Transverse colon (tissue), 4 donors: Measurements from ENCODE around the gene CD151. TPM values are rescaled to one million over a fixed set of nuclear protein-coding genes. Genes with fewer than 3 reads are reported as not detected.

Source experiments
- DNase-seq: peaks from one replicate; pipeline ENCODE4 v3.0.0-alpha.2; 2019
- H3K27ac ChIP-seq, 4 donors: fragments of 200-600 bp; sonication (generic); 2 replicates each; pipeline ENCODE4 v1.5.1; 2016 to 2018; ENCODE audit warnings: inconsistent platforms in 4 of 4
- H3K27me3 ChIP-seq: fragments of 200-600 bp; sonication (generic); 2 replicates; pipeline ENCODE4 v1.5.1; 2017; ENCODE audit warnings: inconsistent platforms
- H3K36me3 ChIP-seq, 4 donors: fragments of 200-600 bp; sonication (generic); 2 replicates each; pipeline ENCODE4 v1.5.1; 2017 to 2019; ENCODE audit warnings: inconsistent platforms in 4 of 4
- H3K4me1 ChIP-seq, 4 donors: fragments of 200-600 bp; sonication (generic); 2 replicates each; pipeline ENCODE4 v1.5.1; 2017 to 2020; ENCODE audit warnings: inconsistent platforms in 4 of 4
- H3K4me3 ChIP-seq, 4 donors: fragments of 200-600 bp; sonication (generic); 1 replicate in 1 of 4; 2 replicates in 3 of 4; pipeline versions ENCODE4 v1.5.1 to v1.6.1; 2017 to 2019; ENCODE audit warnings: inconsistent platforms in 4 of 4
- H3K9me3 ChIP-seq, 2 donors: fragments of 200-600 bp; sonication (generic); 2 replicates each; pipeline ENCODE4 v1.5.1; 2017 to 2019; ENCODE audit warnings: inconsistent platforms in 2 of 2
- EP300 ChIP-seq: sonication (generic); formaldehyde crosslinking; IDR thresholded peaks from one replicate; pipeline ENCODE4 v1.6.1; 2017; ENCODE audit warnings: antibody characterized with exemption, low read depth
- POLR2A ChIP-seq: fragments of 450-650 bp; IDR thresholded peaks from one replicate; pipeline ENCODE4 v1.6.1; 2016; ENCODE audit warnings: antibody characterized with exemption, mild to moderate bottlenecking, moderate library complexity
- POLR2AphosphoS5 ChIP-seq, 3 donors: sonication (generic); formaldehyde crosslinking; IDR thresholded peaks; one replicate each; pipeline ENCODE4 v1.6.1; 2016; ENCODE audit warnings: antibody characterized with exemption in 3 of 3
- WGBS, 2 donors: methylation state at CpG; one replicate each; pipeline ENCODE4 v1.1.5; 2018; ENCODE audit warnings: low coverage in 1 of 2; 5-methylcytosine and 5-hydroxymethylcytosine counted together
- in situ Hi-C, 4 donors: fragments of 200-750 bp; cut with MboI; loops; one replicate each; pipeline versions ENCODE4 v1.15.0 to v1.15.1; 2017; ENCODE audit warnings: low sequenced_read_pairs in 3 of 4, low pct_ligation_motif_present in 1 of 4, low pct_unique_long_range_greater_than_20kb in 1 of 4
- intact Hi-C: fragments of 100-400 bp; cut with DNase I; formaldehyde crosslinking; loops from one replicate; pipeline ENCODE4 v1.15.1; 2023; ENCODE audit warnings: low total_unique reads
- total RNA-seq, 4 donors: library from RNA; depleted of rRNA; stranded (reverse); fragments of >200 nt; gene quantifications; one replicate each; pipeline ENCODE4 v1.1.0, GENCODE V29; 2016
- TF ChIP-seq, protein P1 (sequence below), 5 experiments: fragments of 200-600 bp in 3 of 5; fragments of 450-650 bp in 2 of 5; sonication (generic) in 3 of 5; IDR thresholded peaks; 1 replicate in 2 of 5; 2 replicates in 3 of 5; pipeline ENCODE4 v1.5.1; 2016 to 2017; ENCODE audit warnings: antibody characterized with exemption in 5 of 5, inconsistent platforms in 3 of 5, mild to moderate bottlenecking in 2 of 5, moderate library complexity in 1 of 5

The CD151 gene
- total RNA-seq, 4 donors from 2014 or later = 252 to 650 (median 429) TPM

DNA sequence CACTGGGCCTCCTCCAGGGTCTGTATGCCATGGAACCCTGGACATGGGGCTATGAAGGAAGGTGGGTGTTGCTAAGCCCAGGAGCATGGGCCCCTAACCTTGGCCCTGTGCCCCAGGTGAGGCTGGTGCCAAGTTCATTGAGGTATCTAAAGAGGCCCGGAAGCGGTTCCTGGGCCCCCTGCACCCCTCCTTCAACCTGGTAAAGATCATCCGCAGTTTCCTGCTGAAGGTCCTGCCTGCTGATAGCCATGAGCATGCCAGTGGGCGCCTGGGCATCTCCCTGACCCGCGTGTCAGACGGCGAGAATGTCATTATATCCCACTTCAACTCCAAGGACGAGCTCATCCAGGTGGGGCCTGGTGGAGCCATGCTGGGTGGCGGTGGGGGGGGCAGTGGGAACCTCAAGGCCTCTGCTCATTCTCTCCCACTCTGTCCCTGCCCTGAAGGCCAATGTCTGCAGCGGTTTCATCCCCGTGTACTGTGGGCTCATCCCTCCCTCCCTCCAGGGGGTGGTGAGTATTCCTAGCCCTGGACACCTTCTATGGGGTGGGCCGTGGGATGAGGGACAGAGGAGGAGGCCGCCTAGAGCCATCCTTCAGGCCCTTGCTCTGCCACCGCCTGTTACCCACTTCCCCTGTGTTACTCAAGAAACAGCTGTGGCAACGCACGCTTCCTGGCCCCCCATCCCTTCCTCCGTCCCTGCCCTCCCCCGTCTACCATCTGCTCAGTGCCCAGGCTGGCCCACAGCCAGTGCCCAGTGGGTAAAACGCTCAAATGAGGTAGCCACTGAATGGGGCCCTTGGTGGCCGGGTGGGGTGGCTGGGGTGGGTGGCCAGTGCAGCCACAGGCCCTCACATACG, 11.0 kb upstream of the CD151 start:
- in situ Hi-C loops (no loop called here), intact Hi-C loops (no loop called here)
- H3K4me3 ChIP-seq = peak overlapping the region in 1 of 4 donors; percentile 93

DNA sequence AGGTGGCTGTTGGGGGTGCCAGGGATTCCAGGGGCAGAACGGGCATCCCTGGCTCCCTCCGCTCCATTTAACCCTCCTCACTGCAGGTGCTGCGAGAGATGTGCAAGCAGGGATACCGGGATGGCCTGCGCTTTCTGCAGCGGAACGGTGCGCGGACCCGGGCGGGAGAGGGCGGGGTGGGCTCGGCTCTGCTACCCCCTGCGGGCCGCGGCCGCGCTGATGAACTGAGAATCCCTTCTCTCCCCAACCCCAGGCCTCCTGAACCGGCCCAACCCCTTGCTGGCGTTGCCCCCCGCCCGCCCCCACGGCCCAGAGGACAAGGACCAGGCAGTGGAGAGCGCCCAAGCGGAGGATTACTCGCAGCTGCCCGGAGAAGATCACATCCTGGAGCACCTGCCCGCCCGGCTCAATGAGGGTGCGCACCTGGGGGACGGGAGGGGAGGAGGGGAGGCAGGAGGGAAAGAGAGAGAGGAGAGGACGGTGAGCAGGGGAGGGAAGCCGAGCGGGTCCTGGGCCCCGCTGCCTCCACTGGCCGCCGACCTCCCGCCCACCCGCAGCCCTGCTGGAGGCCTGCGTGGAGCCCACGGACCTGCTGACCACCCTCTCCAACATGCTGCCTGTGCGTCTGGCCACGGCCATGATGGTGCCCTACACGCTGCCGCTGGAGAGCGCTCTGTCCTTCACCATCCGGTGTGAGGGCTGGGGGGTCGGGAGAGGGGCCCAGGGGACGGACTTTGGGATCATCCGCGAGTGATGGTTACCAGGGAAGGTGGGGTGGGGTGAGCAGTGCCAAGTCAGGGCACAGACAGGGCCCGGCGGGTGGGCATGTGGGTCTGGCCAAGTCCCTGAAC, 9.1 kb upstream of the CD151 start:
- WGBS, 2 donors = 91% methylated on average over 53 of the region's 53 CpGs; no CpG with 5 or more reads in 1 of the 2 donors
- intact Hi-C loops = no loop called here
- in situ Hi-C loops = no loop called here
- H3K4me3 ChIP-seq = no peak overlapping the region
- peak overlapping the region in 1 of 4 donors; percentile 95 for H3K27ac ChIP-seq
- H3K9me3 ChIP-seq = no peaks in the 10 kb centered on the region
- DNase-seq = no peak
- peaks cover 0 to 14% (median 0%) of the 10 kb centered on the region in 4 donors for H3K36me3 ChIP-seq
- peaks cover 36% of the 10 kb centered on the region for H3K27me3 ChIP-seq
- TF ChIP-seq POLR2A (no peak), POLR2AphosphoS5 (IDR thresholded peaks at IDR 0.05) (no peak), EP300 (no peak)
- TF ChIP-seq, protein P1, sequence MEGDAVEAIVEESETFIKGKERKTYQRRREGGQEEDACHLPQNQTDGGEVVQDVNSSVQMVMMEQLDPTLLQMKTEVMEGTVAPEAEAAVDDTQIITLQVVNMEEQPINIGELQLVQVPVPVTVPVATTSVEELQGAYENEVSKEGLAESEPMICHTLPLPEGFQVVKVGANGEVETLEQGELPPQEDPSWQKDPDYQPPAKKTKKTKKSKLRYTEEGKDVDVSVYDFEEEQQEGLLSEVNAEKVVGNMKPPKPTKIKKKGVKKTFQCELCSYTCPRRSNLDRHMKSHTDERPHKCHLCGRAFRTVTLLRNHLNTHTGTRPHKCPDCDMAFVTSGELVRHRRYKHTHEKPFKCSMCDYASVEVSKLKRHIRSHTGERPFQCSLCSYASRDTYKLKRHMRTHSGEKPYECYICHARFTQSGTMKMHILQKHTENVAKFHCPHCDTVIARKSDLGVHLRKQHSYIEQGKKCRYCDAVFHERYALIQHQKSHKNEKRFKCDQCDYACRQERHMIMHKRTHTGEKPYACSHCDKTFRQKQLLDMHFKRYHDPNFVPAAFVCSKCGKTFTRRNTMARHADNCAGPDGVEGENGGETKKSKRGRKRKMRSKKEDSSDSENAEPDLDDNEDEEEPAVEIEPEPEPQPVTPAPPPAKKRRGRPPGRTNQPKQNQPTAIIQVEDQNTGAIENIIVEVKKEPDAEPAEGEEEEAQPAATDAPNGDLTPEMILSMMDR (IDR thresholded peaks at IDR 0.05) = no peak
- H3K4me1 ChIP-seq = peaks cover 21 to 80% (median 71%) of the 10 kb centered on the region in 4 donors

More for the DNA sequence above, 11.0 kb upstream of the CD151 start:
- H3K36me3 ChIP-seq = peaks cover 0 to 14% (median 0%) of the 10 kb centered on the region in 4 donors
- H3K9me3 ChIP-seq = no peaks in the 10 kb centered on the region
- DNase-seq = no peak
- 80% methylated on average over 22 of the region's 22 CpGs; no CpG with 5 or more reads in 1 of the 2 donors for WGBS, 2 donors
- peak overlapping the region; percentile 96 to 100 (median 97) for H3K27ac ChIP-seq
- peaks cover 22 to 65% (median 60%) of the 10 kb centered on the region in 4 donors for H3K4me1 ChIP-seq
- no peak for TF ChIP-seq POLR2A
- TF ChIP-seq, protein P1 (IDR thresholded peaks at IDR 0.05) = no peak
- no peak for TF ChIP-seq EP300
- TF ChIP-seq POLR2AphosphoS5 (IDR thresholded peaks at IDR 0.05) = no peak
- H3K27me3 ChIP-seq = peaks cover 17% of the 10 kb centered on the region

DNA sequence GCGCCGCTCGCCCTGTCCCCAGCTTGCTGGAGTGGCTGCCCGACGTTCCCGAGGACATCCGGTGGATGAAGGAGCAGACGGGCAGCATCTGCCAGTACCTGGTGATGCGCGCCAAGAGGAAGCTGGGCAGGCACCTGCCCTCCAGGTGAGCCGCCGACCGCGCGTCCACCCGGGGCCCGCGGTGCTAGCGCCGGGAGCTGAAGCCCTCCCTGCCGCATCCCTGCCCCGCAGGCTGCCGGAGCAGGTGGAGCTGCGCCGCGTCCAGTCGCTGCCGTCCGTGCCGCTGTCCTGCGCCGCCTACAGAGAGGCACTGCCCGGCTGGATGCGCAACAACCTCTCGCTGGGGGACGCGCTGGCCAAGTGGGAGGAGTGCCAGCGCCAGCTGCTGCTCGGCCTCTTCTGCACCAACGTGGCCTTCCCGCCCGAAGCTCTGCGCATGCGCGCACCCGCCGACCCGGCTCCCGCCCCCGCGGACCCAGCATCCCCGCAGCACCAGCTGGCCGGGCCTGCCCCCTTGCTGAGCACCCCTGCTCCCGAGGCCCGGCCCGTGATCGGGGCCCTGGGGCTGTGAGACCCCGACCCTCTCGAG, 8.4 kb upstream of the CD151 start:
- WGBS, 2 donors = 58% methylated on average over 51 of the region's 59 CpGs; no CpG with 5 or more reads in 1 of the 2 donors
- Histone ChIP-seq H3K27ac (peak overlapping the region; percentile 91 to 95 (median 94)), H3K27me3 (peaks cover 43% of the 10 kb centered on the region), H3K4me3 (no peak overlapping the region), H3K4me1 (peaks cover 25 to 82% (median 74%) of the 10 kb centered on the region in 4 donors), H3K36me3 (peaks cover 0 to 14% (median 0%) of the 10 kb centered on the region in 4 donors), H3K9me3 (no peaks in the 10 kb centered on the region)
- TF ChIP-seq POLR2AphosphoS5 (IDR thresholded peaks at IDR 0.05) (peak in 2 of 3 donors; percentile 49 to 54), EP300 (no peak)
- TF ChIP-seq, protein P1 (IDR thresholded peaks at IDR 0.05) = no peak
- in situ Hi-C loops (no loop called here), intact Hi-C loops (no loop called here)
- peak; percentile 62 for DNase-seq
